ENCODE results near the gene RANBP10.
A peak's percentile ranks its signal among the peaks of the same experiment; 100 is the strongest.

RANBP10 gene

DNA sequence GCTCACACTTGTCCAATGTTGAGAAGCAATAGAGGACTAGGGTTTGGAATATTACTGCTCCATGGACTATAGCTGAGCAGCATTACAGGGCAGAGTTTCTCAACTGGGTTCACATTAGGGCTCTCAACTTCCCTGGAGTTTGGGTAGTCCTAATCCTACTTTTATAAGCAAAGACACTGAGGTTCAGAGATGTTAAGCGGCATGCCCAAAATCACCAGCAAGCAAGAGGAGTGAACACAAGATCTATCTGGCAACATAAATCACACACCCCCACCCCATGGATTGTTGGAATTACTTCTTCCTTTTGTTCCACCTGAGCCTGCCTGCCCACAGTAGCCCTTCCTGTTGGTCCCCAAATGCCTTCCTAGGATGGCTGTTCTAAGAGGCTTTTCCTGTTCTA lies 5.5 kb upstream of the RANBP10 start:
- Mint-ChIP-seq H3K27ac (no peak overlapping the region), H3K9me3 (no peaks in the 10 kb centered on the region), H3K27me3 (peaks cover 24% of the 10 kb centered on the region), H3K36me3 (no peaks in the 10 kb centered on the region), H3K4me3 (no peak overlapping the region), H3K4me1 (peaks cover 11% of the 10 kb centered on the region)
- CTCF ChIA-PET: interaction anchor here (1.9 kb wide), 1 partner anchor 140 kb away, joined by 5 read pairs; no protein-coding TSS in a partner anchor
- no peak for DNase-seq

DNA sequence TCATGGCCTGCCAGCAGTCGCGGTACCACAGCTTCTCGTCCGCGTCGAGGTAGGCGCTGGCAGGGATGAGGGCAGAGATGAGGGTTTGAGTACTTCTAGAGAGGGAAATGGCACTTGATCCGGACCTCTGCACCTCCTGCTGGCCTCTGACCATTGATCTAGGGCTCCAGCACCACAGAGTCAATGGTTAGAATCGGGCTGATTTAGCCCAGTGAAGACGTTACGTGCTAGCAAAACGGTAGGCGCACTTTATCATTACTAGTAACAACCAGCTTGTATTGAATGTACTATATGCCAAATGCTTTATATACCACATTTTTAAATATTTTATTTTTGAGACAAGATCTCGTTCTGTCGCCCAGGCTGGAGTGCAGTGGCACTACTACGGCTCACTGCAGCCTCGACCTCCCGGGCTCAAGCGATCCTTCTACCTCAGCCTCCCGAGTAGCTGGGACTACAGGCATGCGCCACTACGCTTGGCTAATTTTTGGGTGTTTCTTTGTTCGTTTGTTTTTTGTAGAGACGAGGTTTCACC lies 855 bp upstream of the RANBP10 start:
- peaks cover 37% of the 10 kb centered on the region for H3K4me1 Mint-ChIP-seq
- peak overlapping the region; percentile 89 for H3K4me3 Mint-ChIP-seq
- H3K36me3 Mint-ChIP-seq: peaks cover 28% of the 10 kb centered on the region
- DNase-seq: no peak
- CTCF ChIA-PET: interaction anchor here (0.6 to 2.4 kb wide), 6 partner anchors 8 to 135 kb away, joined by 3 to 14 read pairs (median 3); no protein-coding TSS in a partner anchor
- H3K27me3 Mint-ChIP-seq: peaks cover 4% of the 10 kb centered on the region
- no peaks in the 10 kb centered on the region for H3K9me3 Mint-ChIP-seq
- no peak overlapping the region for H3K27ac Mint-ChIP-seq

DNA sequence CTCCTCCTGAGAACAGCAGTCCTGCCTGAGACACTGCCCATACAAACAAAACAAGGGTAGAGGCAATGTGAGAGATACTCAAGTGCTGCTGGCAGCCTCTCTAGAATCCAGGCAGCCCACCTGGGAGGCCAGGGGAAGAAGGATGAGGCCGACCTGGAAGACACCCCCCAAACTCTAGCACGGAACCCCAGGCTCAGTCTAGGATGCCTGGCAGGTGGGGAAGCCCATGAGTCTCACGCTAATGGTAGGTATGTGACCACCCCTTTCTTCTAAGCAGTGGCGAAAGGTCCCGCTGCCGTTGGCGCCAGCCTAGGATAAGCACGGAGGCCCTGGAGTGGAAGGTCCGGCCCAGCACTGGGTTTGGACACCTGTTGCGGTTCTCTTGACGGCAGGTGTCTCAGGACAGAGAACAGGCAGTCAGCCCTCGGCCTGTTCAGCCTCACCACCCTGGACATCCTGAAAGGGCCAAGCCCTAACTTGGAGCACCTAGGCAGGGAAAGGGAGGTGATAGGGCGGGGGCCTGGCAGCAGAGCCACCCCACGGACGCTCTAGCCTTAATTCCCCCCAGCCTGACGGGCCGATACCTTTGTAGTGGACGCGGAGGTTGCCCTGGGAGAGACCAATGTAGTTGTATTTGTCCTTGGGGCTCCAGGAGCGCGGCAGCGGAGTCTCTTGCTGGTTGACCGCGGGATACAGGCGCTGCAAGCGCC lies 487 bp downstream of the RANBP10 start:
- Mint-ChIP-seq H3K4me1 (peaks cover 50% of the 10 kb centered on the region), H3K9me3 (no peaks in the 10 kb centered on the region), H3K27me3 (no peaks in the 10 kb centered on the region), H3K4me3 (peak overlapping the region; percentile 89), H3K36me3 (peaks cover 41% of the 10 kb centered on the region), H3K27ac (peak overlapping the region; percentile 88)
- no peak for DNase-seq
- CTCF ChIA-PET: interaction anchor here (1.2 to 2.4 kb wide), 5 partner anchors 9 to 133 kb away, joined by 3 to 14 read pairs (median 4); no protein-coding TSS in a partner anchor

DNA sequence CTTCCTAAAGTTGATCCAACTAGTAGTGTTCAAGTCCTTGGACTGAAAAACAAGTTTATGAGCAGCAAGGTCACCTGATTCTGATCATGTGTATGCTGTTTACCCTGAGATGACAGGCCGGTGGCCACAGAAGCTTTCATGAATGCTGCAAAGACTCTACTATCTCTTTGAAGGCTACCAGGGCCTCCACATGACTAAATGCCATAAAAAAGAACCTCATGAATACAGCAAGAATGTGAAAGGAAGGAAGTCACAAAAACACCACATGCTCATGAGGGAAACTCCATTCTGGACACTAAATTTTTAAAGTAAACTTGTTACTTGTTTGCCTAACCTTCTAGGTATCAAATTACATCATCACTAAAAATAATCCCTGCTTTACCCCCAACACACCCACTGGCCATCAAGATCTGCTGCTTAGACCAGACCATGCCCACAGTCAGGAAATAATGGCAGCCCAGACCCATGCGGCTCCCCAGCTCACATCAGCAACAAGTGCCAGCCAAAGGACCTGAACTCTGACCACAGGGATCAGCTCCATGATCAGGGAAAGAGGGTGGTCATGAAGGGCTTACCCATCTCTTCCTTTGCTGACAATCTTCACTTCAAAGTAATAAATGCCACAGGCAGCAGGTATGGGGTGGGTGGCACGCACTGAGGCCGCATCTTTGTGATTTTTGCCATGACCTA lies 1.4 kb downstream of the RANBP10 start:
- Mint-ChIP-seq H3K36me3 (peaks cover 50% of the 10 kb centered on the region), H3K27ac (peak overlapping the region; percentile 88), H3K4me3 (peak overlapping the region; percentile 89), H3K9me3 (no peaks in the 10 kb centered on the region), H3K27me3 (no peaks in the 10 kb centered on the region), H3K4me1 (peaks cover 59% of the 10 kb centered on the region)
- DNase-seq: peak; percentile 28
- CTCF ChIA-PET: interaction anchor here (1.3 kb wide), 1 partner anchor 12 kb away, joined by 4 read pairs; no protein-coding TSS in a partner anchor

DNA sequence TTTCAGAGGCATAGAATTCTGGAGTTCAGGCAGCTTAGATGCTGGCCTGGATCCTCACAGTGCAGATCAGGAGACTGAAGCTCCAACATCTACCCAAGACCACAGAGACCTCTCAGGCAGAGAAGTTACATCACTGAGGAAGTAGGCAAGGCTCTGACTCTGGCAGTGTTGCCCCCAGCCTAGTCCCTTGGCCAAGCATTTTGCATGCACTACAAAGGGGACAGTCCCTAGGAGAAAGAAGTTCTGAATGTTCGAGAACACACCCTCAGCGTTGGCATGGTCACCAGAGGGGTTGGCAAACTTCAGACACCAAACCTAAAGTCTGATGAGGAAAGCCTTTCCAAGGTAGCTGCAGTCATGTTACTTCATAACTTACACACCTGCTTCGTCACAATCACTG lies 2.5 kb downstream of the RANBP10 start:
- no peaks in the 10 kb centered on the region for H3K27me3 Mint-ChIP-seq
- H3K27ac Mint-ChIP-seq: peak overlapping the region; percentile 42
- CTCF ChIA-PET: interaction anchor here (1.5 kb wide), 1 partner anchor 13 kb away, joined by 8 read pairs; no protein-coding TSS in a partner anchor
- H3K4me3 Mint-ChIP-seq: peak overlapping the region; percentile 10
- DNase-seq: no peak
- peaks cover 57% of the 10 kb centered on the region for H3K36me3 Mint-ChIP-seq
- no peaks in the 10 kb centered on the region for H3K9me3 Mint-ChIP-seq
- H3K4me1 Mint-ChIP-seq: peaks cover 64% of the 10 kb centered on the region

DNA sequence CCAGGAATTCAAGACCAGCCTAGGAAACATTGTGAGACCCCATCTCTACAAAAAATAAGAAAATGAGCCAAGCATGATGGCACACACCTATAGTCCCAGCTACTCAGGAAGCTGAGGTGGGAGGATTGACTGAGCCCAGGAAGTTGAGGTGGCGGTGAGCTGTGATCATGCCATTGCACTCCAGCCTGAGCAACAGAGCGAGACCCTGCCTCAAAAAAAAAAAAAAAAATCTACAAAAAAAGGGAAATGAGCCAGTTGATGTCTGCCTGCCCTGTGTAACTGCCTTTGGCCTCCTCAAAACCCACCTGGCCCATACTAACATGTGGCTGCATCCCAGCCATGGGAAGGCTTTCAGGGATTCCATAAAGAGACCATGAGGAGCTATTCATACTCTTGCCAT lies 4.5 kb downstream of the RANBP10 start:
- DNase-seq: peak; percentile 70
- peaks cover 68% of the 10 kb centered on the region for H3K36me3 Mint-ChIP-seq
- no peaks in the 10 kb centered on the region for H3K27me3 Mint-ChIP-seq
- H3K9me3 Mint-ChIP-seq: no peaks in the 10 kb centered on the region
- CTCF ChIA-PET: interaction anchor here (1.1 to 2.3 kb wide), 3 partner anchors 14 to 129 kb away, joined by 3 to 12 read pairs (median 4); no protein-coding TSS in a partner anchor
- H3K4me1 Mint-ChIP-seq: peaks cover 65% of the 10 kb centered on the region
- peak overlapping the region; percentile 86 for H3K27ac Mint-ChIP-seq
- peak overlapping the region; percentile 35 for H3K4me3 Mint-ChIP-seq

DNA sequence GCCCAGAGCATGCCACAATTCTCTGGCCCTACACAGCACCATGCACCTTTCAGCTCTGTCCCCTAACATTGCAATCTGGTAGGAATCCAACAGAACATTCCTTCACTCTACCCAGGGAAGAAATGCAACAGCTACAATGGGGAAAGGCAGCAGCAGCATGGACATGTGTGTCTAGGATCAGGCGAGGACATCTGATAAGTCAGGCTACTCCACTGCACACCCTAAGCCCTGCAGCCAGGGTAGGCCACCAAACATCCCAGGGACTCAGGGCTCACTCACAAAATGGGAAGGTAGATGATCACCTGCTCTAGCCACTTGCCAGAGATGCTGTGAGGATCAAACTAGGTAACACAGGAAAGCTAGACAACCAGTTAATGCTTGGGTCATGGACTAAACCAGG lies 5.1 kb downstream of the RANBP10 start:
- peaks cover 65% of the 10 kb centered on the region for H3K4me1 Mint-ChIP-seq
- no peaks in the 10 kb centered on the region for H3K27me3 Mint-ChIP-seq
- CTCF ChIA-PET: interaction anchor here (1.1 to 2.3 kb wide), 2 partner anchors 15 to 128 kb away, joined by 4 to 12 read pairs; no protein-coding TSS in a partner anchor
- no peaks in the 10 kb centered on the region for H3K9me3 Mint-ChIP-seq
- peaks cover 74% of the 10 kb centered on the region for H3K36me3 Mint-ChIP-seq
- DNase-seq: no peak
- peak overlapping the region; percentile 86 for H3K27ac Mint-ChIP-seq
- H3K4me3 Mint-ChIP-seq: no peak overlapping the region

DNA sequence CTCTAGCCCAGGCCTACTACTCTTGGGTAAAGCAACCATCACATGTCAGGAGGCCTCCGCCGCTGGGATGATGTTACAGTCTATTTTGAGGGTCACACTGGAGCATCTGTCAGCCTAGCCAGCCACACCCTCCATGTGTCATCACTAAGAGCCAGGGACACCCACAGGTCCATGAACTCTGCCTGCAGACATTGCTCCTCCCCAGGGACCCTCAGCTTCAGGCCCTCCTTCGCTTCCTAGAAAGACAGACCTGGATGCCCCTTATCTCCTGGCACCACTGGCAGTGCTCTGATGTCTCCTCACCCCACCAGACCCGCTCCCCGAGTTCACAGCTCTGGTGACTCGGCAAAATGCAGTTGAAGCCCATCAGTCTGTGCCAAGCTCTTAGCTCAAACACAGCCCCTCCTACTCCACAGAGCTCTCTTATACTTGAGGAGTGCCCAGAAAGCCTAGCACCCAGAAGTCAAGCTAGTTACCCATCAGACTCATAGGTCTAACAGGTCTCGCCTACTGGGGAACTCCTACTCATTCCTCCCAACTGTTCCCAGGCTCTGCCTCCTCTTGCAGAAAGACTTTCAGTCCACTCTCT lies 5.9 kb downstream of the RANBP10 start:
- no peak for DNase-seq
- Mint-ChIP-seq H3K36me3 (peaks cover 71% of the 10 kb centered on the region), H3K9me3 (no peaks in the 10 kb centered on the region), H3K27ac (peak overlapping the region; percentile 86), H3K4me1 (peaks cover 61% of the 10 kb centered on the region), H3K4me3 (no peak overlapping the region), H3K27me3 (no peaks in the 10 kb centered on the region)
- CTCF ChIA-PET: interaction anchor here (1.1 to 2.3 kb wide), 2 partner anchors 16 to 127 kb away, joined by 4 to 12 read pairs; no protein-coding TSS in a partner anchor

DNA sequence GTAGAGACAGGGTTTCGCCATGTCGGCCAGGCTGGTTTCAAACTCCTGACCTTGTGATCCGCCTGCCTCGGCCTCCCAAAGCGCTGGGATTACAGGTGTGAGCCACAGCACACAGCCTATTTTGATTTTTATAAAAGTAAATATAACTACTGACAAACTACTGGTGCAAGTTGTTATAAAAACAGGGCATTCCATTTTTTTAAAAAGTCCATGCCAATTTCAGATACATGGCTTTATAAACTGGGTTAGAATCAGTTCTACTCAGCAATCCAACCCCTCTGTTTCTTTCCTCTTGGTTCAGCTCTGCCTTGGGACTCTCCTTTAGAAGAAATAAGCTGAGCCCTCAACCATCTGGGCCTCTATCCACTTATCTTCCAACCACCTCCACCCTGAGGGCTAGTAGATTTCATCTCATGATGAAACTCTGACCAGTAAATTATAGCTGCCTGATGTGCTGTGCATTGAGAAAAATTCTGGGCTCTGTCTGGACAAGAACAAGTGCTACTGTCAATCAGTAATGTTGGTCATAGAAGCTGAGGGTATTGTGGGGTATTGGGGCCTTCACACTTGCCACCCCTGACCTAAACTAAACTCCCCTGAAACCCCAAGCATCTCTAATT lies 10.2 kb downstream of the RANBP10 start:
- no peak for DNase-seq
- Mint-ChIP-seq H3K9me3 (no peaks in the 10 kb centered on the region), H3K4me3 (no peak overlapping the region), H3K4me1 (peaks cover 23% of the 10 kb centered on the region), H3K36me3 (peaks cover 37% of the 10 kb centered on the region), H3K27ac (peak overlapping the region; percentile 51), H3K27me3 (no peaks in the 10 kb centered on the region)
- CTCF ChIA-PET: interaction anchor here (1.3 kb wide), 1 partner anchor 10 kb away, joined by 3 read pairs; the partner anchor contains the start of genes RANBP10 and TSNAXIP1

DNA sequence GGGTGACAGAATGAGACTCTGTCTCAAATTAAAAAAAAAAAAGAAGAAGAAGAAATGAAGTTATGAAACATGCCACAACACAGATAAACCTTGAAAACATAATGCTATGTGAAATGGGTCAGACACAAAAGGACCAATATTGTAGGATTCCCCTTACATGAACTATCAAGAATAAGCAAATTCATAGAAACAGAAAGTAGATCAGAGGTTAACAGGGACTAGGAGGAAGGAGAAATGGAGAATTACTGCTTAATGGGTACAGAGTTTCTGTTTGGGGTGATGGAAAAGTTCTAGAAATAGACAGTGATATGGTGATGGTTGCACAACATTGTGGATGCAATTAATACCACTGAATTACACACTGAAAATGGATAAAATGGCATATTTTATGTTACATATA lies 16.3 kb downstream of the RANBP10 start:
- Mint-ChIP-seq H3K9me3 (no peaks in the 10 kb centered on the region), H3K27ac (no peak overlapping the region), H3K36me3 (peaks cover 9% of the 10 kb centered on the region), H3K27me3 (no peaks in the 10 kb centered on the region), H3K4me1 (peaks cover 2% of the 10 kb centered on the region), H3K4me3 (no peak overlapping the region)
- DNase-seq: no peak
- CTCF ChIA-PET: no interaction called here

DNA sequence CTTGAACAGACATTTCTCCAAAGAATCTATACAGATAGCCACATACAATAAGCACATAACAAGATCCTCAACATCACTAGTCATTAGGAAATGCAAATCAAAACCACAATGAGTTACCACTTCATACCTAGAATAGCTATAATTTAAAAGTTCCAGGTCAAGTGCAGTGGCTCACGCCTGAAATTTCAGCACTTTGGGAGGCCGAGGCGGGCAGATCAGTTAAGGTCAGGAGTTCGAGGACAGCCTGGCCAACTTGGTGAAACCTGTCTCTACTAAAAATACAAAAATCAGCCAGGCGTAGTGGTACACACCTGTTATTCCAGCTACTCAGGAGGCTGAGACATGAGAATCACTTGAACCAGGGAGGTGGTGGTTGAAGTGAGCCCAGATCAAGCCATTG lies 19.9 kb downstream of the RANBP10 start:
- Mint-ChIP-seq H3K4me3 (no peak overlapping the region), H3K36me3 (peaks cover 17% of the 10 kb centered on the region), H3K27me3 (no peaks in the 10 kb centered on the region), H3K27ac (no peak overlapping the region), H3K9me3 (no peaks in the 10 kb centered on the region), H3K4me1 (peaks cover 7% of the 10 kb centered on the region)
- CTCF ChIA-PET: interaction anchor here (1.0 kb wide), 1 partner anchor 123 kb away, joined by 3 read pairs; no protein-coding TSS in a partner anchor
- DNase-seq: no peak

DNA sequence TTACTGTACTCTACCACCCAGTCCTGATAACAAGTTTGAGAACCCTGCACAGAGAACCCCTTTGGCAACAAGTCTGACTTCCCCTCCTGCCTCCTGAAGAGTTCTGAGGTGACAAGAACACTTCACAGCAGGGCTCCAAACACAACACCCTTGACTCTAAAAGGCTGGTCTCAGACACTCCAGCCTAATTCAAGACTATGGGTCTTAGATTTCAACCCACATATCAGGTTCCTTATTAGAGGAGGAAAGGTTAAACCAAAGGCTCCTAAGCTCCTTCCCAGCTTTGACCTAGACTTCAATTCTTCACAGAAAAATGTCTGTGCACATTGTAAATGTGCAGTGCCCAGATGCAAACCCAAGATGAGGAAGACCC lies 23.0 kb downstream of the RANBP10 start:
- Mint-ChIP-seq H3K27me3 (no peaks in the 10 kb centered on the region), H3K4me1 (peaks cover 26% of the 10 kb centered on the region), H3K27ac (peak overlapping the region; percentile 64), H3K36me3 (peaks cover 18% of the 10 kb centered on the region), H3K9me3 (no peaks in the 10 kb centered on the region), H3K4me3 (no peak overlapping the region)
- CTCF ChIA-PET: no interaction called here
- DNase-seq: no peak

DNA sequence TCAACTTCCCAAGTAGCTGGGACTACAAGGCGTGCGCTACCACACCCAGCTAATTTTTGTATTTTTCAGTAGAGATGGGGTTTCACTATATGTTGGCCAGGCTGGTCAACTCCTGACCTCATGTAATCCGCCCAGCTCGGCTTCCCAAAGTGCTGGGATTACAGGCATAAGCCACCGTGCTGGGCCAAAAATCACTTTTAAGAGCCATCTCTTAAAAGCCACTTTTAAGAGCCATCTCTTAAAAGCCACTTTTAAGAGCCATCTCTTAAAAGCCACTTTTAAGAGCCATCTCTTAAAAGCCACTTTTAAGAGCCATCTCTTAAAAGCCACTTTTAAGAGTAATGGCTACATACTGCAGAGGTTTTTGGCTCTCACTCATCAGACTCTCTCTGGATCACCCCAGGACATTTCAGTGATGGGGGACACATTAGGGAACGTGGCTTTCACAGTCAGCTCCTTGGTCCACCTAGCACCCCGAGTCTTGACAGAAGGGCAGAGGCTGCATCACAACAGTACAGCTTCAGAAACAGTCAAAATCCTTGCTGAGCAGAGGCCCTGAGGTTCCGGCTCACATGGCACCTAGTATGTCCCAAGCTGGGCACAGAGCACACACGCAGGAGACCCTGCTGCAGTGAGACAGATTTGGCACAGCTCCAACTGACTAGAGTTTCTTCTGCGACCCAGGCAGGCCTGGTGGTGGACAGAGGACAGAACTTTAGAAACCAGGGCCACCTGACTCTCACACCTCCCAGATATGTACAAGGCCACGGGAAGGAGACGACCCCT lies 23.6 kb downstream of the RANBP10 start:
- Mint-ChIP-seq H3K9me3 (no peaks in the 10 kb centered on the region), H3K36me3 (peaks cover 19% of the 10 kb centered on the region), H3K27me3 (no peaks in the 10 kb centered on the region), H3K27ac (no peak overlapping the region), H3K4me3 (no peak overlapping the region), H3K4me1 (peaks cover 26% of the 10 kb centered on the region)
- CTCF ChIA-PET: interaction anchor here (1.4 kb wide), 1 partner anchor 12 kb away, joined by 4 read pairs; no protein-coding TSS in a partner anchor
- DNase-seq: no peak

All from activated naive CD4-positive, alpha-beta T cell treated with anti-CD3 and anti-CD28 coated beads, Interleukin-2, amount 10 ng/mL, durations not matched to agents 7 days and 5 days (primary cell).